GM19438 (cell line): ENCODE data around the gene SGCA.

ENCODE experiments used
- ATAC-seq: cut with Tn5 transposase; IDR thresholded peaks from one replicate; pipeline ENCODE4 v1.9.1; 2021; ENCODE audit warnings: low read depth; ENCODE audit not compliant: unreplicated experiment

Gene SGCA

GRCh38 chr17:50180620-50181019 is 14.8 kb downstream of the SGCA start:
- ATAC-seq = no peak

GRCh38 chr17:50181144-50181543 is 15.3 kb downstream of the SGCA start:
- ATAC-seq = no peak

- ATAC-seq = no peak
Observed at GRCh38 chr17:50181591-50182560, 16.1 kb downstream of the SGCA start.

DNA sequence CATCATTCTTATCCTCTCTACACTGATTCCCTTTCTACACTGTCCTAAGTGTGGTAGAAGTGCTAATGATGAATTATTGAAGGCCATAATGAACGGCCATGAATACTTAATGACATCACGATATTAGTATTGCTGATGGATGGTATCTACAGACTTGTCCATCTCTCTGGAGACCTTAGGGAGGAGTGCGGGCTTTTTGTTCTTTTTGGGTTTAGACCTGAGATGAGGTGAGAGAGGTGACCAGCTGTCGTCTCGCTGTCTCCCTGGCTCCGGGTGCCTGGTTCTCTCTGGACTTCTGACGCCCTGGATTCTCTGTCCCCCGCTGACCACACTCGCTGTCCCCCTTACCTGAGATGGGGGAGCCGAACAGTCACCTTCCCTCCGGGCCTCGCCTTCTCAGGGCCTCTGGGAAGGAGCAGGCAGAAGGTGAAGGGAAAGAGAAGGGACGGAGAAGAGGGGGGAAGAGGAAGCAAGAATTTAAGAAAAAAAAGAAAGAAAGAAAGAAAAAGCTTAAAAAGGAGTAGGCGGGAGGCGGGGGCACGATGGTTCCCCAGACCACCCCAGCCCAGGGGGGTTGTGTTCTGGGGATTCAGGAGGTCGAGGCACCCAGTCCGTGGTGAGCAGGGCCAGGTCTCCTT is 17.1 kb downstream of the SGCA start:
- no peak for ATAC-seq

- no peak for ATAC-seq
Observed at GRCh38 chr17:50183421-50183994, 17.7 kb downstream of the SGCA start.

DNA sequence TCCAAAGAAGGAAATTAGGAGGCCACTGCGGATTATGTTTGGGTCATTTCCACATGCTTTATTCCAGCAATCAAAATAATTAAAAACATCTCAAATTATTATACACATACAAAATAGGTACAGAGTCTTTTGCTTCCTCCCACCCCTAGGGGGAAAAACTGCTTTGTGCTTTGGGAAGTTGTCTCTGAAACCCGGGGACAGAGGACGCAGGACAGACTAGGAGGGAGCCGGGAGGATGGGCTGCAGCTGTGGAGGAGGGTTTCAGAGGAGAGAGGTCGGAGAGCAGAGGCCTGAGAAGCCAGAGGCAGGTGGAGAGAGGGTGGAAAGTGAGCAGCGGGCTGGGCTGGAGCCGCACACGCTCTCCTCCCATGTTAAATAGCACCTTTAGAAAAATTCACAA is 18.3 kb downstream of the SGCA start:
- ATAC-seq = no peak

DNA sequence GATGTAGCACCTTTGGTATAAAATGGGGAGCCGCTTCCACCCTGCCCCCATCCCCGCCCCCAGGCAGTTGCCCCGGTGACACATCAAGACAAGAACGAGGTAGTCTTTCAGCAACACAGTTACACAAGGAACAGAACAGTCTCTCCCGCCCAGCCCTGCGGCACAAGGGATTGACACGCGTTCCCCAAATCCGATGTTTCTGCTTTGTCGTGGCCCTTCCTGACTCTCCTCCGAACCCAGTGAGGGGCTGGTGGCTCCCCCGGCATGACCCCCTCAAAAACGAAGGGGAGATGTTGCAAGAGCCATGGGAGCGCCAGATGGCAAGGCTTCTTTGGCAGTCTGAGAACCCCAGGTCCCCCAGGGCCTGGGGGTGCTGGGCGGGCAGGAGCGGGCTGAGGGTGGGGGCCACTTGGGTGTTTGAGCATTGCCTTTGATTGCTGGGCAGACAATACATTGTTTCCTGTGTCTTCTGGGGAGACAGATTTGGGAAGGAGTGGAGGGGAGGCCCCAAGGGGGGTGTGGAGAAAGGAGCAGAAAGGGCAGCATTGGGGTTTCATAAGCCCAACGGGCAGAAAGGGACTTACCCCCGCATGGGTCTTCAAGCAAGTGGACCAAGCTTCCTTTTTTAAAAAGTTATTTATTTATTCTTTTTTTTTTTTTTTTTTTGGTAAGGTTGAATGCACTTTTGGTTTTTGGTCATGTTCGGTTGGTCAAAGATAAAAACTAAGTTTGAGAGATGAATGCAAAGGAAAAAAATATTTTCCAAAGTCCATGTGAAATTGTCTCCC is 19.0 kb downstream of the SGCA start:
- ATAC-seq = no peak

DNA sequence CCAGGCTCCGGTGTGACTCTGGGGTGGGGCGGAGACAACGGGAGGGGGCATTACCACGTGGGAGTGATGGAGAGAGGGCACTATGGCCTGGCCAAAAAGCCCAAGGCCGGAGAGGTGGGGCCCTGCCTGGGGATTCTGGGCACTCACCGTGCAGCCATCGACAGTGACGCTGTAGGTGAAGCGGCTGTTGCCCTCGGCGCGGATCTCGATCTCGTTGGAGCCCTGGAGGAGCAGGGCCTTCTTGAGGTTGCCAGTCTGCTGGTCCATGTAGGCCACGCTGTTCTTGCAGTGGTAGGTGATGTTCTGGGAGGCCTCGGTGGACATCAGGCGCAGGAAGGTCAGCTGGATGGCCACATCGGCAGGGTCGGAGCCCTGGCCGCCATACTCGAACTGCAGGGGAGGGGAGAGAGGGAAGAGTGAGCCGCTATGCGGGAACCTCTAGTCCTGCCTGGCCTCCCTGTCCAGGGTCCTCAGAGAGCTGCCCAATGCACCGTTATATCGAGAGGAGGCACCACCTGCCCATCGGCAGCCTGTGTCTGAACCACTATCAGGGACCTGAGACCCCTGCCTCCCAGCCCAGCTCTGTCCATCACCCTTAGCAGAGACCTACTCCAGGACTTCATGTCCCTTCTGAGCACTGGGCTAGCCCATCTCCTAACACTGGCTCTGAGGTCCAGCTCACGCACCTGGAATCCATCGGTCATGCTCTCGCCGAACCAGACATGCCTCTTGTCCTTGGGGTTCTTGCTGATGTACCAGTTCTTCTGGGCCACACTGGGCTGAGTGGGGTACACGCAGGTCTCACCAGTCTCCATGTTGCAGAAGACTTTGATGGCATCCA is 20.0 kb downstream of the SGCA start:
- ATAC-seq = no peak

DNA sequence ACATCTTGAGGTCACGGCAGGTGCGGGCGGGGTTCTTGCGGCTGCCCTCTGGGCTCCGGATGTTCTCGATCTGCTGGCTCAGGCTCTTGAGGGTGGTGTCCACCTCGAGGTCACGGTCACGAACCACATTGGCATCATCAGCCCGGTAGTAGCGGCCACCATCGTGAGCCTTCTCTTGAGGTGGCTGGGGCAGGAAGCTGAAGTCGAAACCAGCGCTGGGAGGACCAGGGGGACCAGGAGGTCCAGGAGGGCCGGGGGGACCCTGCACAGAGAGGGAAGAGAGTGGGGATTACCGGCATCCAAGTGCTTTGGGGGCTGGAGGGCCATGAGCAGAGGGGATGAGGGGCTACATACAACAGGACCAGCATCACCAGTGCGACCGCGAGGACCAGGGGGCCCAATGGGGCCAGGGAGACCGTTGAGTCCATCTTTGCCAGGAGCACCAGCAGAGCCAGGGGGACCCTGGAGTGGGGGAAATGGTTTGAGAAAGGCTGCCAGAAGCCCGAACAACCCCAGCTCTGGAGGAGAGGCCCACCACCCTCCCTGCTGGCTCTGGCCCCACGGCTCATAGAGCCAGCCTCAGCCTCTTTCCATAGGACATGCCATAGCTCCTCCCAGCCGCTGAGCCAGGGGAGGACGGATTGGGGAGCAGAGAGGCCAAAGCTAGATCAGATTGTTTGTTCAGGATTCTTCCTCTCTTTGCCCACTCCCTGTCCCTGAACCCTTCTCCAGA is 21.0 kb downstream of the SGCA start:
- no peak for ATAC-seq

DNA sequence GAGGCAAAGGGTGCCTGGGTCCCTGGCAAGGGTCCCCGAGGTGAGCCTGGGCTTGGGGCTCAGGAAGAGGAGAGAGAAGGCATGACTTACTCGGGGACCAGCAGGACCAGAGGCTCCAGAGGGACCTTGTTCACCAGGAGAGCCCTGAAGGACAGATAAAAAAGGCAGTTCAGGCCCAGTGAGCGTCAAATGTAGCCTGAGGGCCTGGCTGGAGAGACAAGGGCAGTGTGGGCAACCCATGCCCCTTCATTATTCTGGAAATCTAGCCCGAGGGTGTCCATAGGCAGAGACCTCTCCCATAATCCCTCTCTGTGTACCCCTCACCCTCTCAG is 21.6 kb downstream of the SGCA start:
- no peak for ATAC-seq

GRCh38 chr17:50187751-50188530 is 22.1 kb downstream of the SGCA start:
- ATAC-seq = no peak

DNA sequence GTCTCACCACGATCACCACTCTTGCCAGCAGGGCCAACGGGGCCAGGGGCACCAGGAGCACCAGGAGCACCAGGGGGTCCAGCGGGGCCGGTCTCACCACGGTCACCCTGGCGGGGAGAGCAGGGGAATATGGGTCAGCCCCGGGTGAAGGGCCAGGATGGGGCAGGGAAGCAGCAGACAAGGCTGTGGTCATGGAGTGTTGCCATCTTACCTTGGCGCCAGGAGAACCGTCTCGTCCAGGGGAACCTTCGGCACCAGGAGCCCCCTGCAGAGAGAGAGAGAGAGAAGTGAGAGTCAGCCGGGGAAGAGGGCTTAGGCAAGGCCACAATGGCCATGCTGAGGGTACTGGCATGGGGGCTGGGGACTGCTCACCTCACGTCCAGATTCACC is 22.7 kb downstream of the SGCA start:
- ATAC-seq = no peak

DNA sequence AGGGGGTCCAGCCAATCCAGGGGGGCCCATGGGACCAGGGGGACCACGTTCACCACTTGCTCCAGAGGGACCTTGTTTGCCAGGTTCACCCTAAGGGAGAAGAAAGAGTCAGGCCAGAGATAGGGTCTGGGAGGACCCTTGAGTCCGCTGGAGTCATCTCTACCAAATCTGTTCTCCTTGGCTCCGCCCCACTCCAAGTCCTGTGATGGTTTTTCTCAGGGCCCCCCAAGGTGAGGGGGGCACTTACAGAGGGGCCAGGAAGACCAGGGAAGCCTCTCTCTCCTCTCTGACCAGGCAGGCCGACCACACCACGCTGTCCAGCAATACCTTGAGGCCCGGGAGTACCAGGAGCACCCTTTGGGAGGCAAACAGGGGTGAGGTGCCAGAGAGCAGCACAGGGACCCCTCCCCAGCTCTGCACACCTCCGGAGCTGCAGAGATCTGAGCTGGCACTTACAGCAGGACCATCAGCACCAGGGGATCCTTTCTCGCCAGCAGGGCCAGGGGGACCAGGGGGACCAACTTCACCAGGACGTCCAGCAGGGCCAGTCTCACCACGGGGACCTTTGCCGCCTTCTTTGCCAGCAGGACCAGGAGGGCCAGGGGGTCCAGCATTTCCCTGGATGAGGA is 23.2 kb downstream of the SGCA start:
- no peak for ATAC-seq

DNA sequence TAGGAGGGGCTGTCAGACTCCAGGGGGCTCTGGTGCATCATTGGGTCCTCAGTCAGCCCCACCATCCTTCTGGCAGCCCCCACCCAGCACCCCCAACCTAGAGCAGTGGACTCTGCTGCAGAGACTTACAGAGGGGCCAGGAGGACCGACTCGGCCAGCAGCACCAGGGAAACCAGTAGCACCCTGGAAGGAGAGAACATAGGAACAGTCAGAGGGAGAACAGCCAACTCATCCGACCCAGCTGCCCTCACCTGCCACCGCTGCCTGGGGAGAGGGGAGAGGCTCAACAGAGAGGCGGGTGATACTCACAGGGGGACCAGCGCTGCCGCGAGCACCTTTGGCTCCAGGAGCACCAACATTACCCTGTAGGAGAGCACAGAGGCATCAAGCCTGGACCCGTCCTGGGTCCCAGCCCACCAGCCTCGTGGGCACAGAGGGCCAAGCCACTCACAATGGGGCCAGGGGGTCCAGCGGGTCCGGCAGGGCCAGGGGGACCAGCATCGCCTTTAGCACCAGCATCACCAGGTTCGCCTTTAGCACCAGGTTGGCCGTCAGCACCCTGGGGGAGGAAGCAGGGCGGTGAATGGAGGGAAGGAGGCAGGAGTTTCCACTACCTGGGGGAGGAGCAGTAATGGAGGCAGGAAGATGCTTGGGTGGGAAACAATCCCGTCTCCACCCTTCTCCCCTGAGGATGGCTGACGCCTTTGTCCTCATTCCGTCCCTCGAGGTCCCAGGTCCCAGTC is 23.9 kb downstream of the SGCA start:
- ATAC-seq = no peak

- ATAC-seq = no peak
Observed at GRCh38 chr17:50190293-50190602, 24.4 kb downstream of the SGCA start.

DNA sequence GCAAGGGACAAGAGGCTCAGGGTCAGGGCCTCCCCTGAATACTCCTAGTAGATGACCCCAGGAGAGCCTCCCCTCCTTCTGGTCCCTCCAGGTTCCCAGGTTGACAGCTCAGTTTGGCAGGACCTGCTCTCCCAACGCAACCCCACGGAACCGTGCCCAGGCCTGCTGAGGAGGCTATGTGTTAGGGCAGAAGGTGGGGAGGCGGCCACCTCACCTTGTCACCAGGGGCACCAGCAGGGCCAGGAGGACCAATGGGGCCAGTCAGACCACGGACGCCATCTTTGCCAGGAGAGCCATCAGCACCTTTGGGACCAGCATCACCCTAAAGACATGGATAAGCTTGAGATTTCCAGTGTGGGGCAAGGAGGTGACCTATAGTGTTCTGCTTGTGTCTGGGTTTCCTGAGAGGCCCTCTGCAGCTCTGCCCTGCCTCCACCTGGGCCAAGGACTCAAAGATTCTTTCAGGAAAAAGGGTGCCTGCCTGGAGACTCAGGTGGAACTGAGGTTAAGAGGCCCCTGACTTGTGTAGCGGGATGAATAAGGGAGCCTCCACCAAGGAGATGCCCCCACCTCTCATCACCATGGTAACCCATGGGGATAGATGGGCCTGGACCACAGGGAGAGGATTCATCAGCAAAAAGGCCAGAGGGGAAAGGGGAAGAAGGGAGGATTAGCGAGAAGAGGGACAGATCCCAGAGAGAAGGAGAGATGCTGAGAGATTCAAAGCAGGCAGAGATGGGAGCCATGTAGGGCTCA is 25.0 kb downstream of the SGCA start:
- no peak for ATAC-seq
